ENCODE results near the gene NRN1.
"Not testable (repeated sequence)": the region's sequence is repeated elsewhere in the genome, so short reads cannot be mapped to it uniquely, and the experiment has no call there.

The NRN1 gene

DNA sequence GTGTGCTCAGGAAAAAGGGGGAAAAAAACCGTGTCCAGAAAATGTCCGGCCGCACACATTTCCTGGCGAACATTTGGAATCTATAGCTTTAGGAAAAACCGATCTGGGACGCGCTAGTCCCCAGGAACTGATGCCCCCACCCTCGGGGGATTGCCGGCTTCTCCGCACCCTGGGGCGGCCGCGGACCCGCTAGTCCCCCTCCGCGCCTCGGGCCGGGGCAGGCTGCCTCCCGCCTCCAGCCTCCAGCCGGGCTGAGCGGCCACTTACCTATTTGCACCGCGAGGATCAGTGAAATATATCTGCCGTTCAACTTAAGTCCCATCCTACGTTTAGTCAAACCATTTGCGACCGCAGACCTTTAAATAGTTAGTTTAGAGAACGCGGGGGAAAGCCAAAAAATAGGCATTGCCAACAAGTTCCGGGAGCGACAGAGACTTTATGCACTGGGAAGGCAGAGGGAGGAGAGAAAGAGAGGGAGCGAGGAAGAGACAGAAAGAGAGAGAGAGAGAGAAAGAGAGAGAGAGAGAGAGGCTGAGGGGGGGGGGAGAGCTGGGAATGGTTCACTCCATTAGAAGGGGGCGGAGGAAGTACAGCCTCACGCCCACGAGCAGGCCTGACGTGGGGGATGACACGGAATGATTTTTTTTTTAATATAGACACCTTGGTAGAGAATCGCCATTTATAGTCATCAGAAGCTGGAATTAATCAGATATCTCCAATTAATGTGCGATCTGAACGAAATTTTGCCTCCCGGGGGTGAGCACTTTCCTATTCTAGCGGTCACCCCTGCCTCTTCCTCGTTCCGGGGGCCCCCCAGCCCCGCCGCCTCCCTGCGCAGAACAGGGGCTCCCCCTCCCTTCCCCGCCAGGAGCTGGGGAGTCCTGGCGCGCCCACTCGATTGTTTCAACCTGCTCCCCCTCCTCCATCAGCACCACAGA, at the start of gene NRN1:
NRN1 (minus strand) TSS at position 498 of the 938 bp plus-strand sequence; CDS start at position 322, 176 bp downstream.
- peak within 1 kb of the TSS; percentile 92 for H3K27ac Mint-ChIP-seq
- H3K4me3 Mint-ChIP-seq = peak within 1 kb of the TSS; percentile 76
- ATAC-seq = no peak
- H3K9me3 Mint-ChIP-seq = peaks cover 2% of the 10 kb centered on the region
- H3K36me3 Mint-ChIP-seq = peaks cover 54% of the 10 kb centered on the region
- peaks cover 63% of the 10 kb centered on the region for H3K4me1 Mint-ChIP-seq
- DNase-seq (ENCODE audit: low spot score in 2 of 2) = no peak

DNA sequence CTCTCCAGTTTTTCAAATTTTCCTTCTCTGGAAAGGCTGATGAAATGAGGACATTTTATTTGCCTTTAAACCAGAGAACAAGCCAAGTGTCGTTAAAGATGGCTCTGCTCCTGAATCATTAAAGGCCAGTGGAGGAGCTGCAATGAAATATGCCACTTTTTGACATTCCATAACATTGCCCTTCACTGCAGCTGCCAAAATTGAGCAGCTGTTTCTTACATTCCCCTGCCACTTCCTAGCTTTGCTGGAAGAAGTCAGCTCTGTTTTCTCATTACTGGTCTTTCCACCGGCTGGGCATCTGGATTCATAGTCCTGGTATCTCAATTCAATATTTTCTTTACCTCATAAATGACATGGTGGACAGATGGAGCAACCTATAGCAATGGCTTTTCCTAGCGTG, 45.5 kb upstream of the NRN1 start:
- no peak overlapping the region for H3K4me3 Mint-ChIP-seq
- no peak for ATAC-seq

DNA sequence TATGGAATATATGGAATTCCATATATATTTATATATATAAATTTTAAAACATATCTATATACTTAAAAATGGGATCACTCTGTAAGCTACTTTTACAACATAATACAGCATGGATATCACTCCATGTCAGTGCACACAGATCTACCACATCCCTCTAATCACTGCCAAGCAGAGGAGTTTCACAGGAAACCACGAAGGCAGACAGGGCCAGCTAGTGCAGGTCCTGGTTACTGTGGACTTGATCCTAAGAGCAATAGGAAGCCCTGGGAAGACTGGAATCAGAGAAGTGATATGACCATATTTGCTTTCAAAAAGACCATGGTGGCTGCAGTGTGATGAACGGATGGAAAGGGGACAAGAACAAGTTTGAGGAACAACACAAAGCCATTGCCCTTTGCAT, 40.0 kb upstream of the NRN1 start:
- no peak for DNase-seq (ENCODE audit: low spot score in 2 of 2)

More for the DNA sequence above, 45.5 kb upstream of the NRN1 start:
- DNase-seq (ENCODE audit: low spot score in 2 of 2) = no peak
- H3K4me1 Mint-ChIP-seq = no peaks in the 10 kb centered on the region
- no peaks in the 10 kb centered on the region for H3K9me3 Mint-ChIP-seq
- no peaks in the 10 kb centered on the region for H3K36me3 Mint-ChIP-seq
- H3K27ac Mint-ChIP-seq = no peak overlapping the region

DNA sequence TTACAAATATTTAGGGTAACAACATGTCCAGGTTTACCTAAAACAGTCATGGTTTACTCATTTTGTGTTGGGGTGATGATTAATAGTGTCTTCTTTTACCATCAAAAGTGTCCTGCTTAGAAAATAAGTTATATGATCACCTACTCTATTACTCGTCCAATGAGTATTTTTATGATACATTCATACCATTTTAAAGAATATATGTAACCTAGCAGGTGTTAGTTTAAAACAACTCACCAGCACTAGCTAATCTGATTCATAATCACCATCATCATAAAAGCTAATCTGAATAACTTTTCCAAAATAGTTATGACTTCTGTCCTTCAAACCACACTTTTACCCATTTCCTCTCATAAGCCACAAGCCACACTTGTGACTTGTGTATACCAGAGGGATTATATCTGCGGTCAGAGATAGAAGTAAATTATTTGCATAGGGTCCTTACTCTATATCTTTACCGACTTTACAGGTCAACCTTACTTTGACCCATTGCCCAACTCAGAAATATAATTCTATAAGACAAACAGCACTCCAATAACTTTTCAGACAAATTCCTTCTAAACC, 33.3 kb upstream of the NRN1 start:
- H3K27ac Mint-ChIP-seq = no peak overlapping the region
- peaks cover 7% of the 10 kb centered on the region for H3K4me1 Mint-ChIP-seq
- peak; percentile 73 for ATAC-seq
- no peak overlapping the region for H3K4me3 Mint-ChIP-seq
- no peak for DNase-seq (ENCODE audit: low spot score in 2 of 2)
- no peaks in the 10 kb centered on the region for H3K9me3 Mint-ChIP-seq
- H3K36me3 Mint-ChIP-seq = no peaks in the 10 kb centered on the region

More for the DNA sequence above, 40.0 kb upstream of the NRN1 start:
- Mint-ChIP-seq H3K27ac (no peak overlapping the region), H3K4me1 (no peaks in the 10 kb centered on the region), H3K4me3 (no peak overlapping the region), H3K9me3 (no peaks in the 10 kb centered on the region), H3K36me3 (no peaks in the 10 kb centered on the region)
- ATAC-seq = no peak

DNA sequence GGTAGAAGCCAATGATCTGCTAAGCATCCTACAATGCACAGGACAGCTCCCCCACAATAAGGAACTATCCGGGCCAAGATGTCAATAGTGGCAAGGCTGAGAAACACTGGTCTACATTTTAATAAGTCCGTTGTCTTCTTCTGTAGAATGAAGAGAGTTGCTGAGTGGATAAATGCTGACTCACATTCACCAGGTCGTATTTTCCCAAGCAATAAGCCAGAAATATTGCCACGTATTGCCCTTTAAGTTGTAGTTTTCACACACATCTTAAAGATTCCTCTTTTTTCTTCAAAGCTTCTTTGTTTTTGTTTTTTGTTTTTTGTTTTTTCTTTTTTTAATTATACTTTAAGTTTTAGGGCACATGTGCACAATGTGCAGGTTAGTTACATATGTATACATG, 30.5 kb upstream of the NRN1 start:
- H3K27ac Mint-ChIP-seq = no peak overlapping the region
- ATAC-seq = no peak
- H3K4me1 Mint-ChIP-seq = peaks cover 7% of the 10 kb centered on the region
- no peak for DNase-seq (ENCODE audit: low spot score in 2 of 2)
- H3K36me3 Mint-ChIP-seq = no peaks in the 10 kb centered on the region
- H3K9me3 Mint-ChIP-seq = no peaks in the 10 kb centered on the region
- no peak overlapping the region for H3K4me3 Mint-ChIP-seq

GRCh38 chr6:6033858-6034257, 27.1 kb upstream of the NRN1 start:
- Mint-ChIP-seq H3K9me3 (no peaks in the 10 kb centered on the region), H3K4me3 (no peak overlapping the region), H3K36me3 (no peaks in the 10 kb centered on the region), H3K27ac (no peak overlapping the region), H3K4me1 (peaks cover 4% of the 10 kb centered on the region)
- DNase-seq (ENCODE audit: low spot score in 2 of 2) = no peak
- no peak for ATAC-seq

DNA sequence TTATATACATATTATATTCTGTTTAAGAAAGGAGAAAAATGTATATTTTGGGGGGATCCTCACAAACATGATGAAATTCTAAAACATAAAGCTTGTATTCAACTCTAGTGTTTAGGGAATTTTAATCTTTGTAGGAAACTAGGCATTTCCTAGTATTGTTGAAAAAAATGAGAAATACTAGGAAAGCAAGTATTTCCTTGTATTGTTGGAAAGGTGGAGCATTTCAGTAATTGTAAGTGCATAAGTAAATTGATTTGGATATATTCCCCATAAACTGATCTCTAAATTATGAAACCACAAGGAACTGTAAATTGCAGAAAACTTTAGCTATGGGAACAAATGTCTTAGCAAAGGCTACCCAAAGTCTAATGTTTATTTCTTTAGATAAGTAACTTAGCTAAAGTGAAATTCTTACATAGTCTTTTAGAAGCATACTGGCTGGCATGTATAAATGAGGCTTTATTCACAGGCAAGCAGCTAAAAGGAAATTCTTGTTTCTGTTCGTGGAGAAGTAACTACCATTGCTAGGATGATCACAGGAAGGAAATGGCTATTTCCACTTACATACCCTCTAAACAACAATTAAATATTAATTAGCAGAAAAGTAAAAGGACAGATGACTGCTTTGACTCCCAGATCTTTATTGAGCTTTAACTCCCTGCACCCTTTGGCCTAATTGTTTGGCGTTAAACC, 19.9 kb upstream of the NRN1 start:
- DNase-seq (ENCODE audit: low spot score in 2 of 2) (no peak), ATAC-seq (no peak)
- Mint-ChIP-seq H3K4me1 (peaks cover 4% of the 10 kb centered on the region), H3K27ac (no peak overlapping the region), H3K9me3 (no peaks in the 10 kb centered on the region), H3K4me3 (no peak overlapping the region), H3K36me3 (no peaks in the 10 kb centered on the region)

- no peak overlapping the region for H3K4me3 Mint-ChIP-seq
These were observed 19.0 kb upstream of the NRN1 start for GRCh38 chr6:6025736-6026135.

GRCh38 chr6:6024220-6024619, 17.5 kb upstream of the NRN1 start:
- Mint-ChIP-seq H3K27ac (no peak overlapping the region), H3K4me3 (no peak overlapping the region), H3K9me3 (no peaks in the 10 kb centered on the region), H3K36me3 (no peaks in the 10 kb centered on the region), H3K4me1 (no peaks in the 10 kb centered on the region)
- no peak for DNase-seq (ENCODE audit: low spot score in 2 of 2)
- no peak for ATAC-seq

More at GRCh38 chr6:6025736-6026135, 19.0 kb upstream of the NRN1 start:
- no peak overlapping the region for H3K27ac Mint-ChIP-seq
- no peaks in the 10 kb centered on the region for H3K9me3 Mint-ChIP-seq
- H3K4me1 Mint-ChIP-seq = peaks cover 4% of the 10 kb centered on the region
- ATAC-seq (no peak), DNase-seq (ENCODE audit: low spot score in 2 of 2) (no peak)
- H3K36me3 Mint-ChIP-seq = no peaks in the 10 kb centered on the region

- H3K27ac Mint-ChIP-seq; H3K36me3 Mint-ChIP-seq; H3K9me3 Mint-ChIP-seq; ATAC-seq; DNase-seq (ENCODE audit: low spot score in 2 of 2); H3K4me3 Mint-ChIP-seq; H3K4me1 Mint-ChIP-seq: not testable (repeated sequence)
These were observed 16.1 kb upstream of the NRN1 start for GRCh38 chr6:6022841-6023240.

- Mint-ChIP-seq H3K9me3 (peaks cover 2% of the 10 kb centered on the region), H3K27ac (peak overlapping the region; percentile 92), H3K4me1 (peaks cover 52% of the 10 kb centered on the region), H3K4me3 (peak overlapping the region; percentile 76), H3K36me3 (peaks cover 46% of the 10 kb centered on the region)
- DNase-seq (ENCODE audit: low spot score in 2 of 2) (peak in 1 of 2 donors; percentile 62), ATAC-seq (peak; percentile 81)
These were observed 2.1 kb upstream of the NRN1 start for GRCh38 chr6:6008648-6009421.

GRCh38 chr6:6008089-6008647, 1.4 kb upstream of the NRN1 start:
- peaks cover 48% of the 10 kb centered on the region for H3K36me3 Mint-ChIP-seq
- H3K4me1 Mint-ChIP-seq = peaks cover 55% of the 10 kb centered on the region
- peak overlapping the region; percentile 76 for H3K4me3 Mint-ChIP-seq
- ATAC-seq (peak; percentile 27), DNase-seq (ENCODE audit: low spot score in 2 of 2) (no peak)
- H3K27ac Mint-ChIP-seq = peak overlapping the region; percentile 92
- peaks cover 2% of the 10 kb centered on the region for H3K9me3 Mint-ChIP-seq

DNA sequence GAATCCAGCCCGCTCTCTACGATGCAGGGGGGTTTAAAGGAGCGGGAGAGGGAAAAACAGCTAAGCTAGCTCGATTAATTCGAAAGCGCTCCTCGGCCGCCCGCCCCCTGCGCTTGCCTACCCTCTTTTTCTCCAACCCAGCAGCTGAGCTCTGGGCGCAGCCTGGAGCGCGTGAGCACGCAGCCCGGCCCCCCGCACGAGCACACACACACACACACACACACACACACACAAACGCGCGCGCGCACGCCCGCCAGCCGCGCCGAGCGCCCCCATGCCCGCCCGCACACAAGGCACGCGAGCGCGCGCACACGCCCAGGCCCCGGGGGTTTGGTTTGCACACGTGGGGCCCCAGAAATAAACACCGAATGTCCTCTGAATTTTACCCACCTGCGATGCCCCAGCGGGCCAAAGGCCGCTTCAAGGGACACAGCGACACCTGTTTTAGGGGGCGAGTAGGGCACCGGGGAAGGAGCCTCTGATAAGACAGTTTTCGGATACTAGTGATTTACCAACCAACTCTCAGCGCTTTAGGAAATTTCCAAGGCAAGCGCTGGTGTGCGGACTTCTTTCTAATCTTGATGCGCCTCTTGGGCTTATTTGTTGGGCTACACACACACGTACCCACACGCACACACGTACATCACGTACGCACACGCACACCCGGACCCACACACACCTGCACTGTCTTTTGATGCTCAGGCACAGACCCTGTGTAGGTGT, 802 bp upstream of the NRN1 start:
- H3K4me1 Mint-ChIP-seq = peaks cover 61% of the 10 kb centered on the region
- H3K27ac Mint-ChIP-seq = peak overlapping the region; percentile 92
- peak; percentile 52 for ATAC-seq
- H3K4me3 Mint-ChIP-seq = peak overlapping the region; percentile 76
- H3K36me3 Mint-ChIP-seq = peaks cover 54% of the 10 kb centered on the region
- peak in 1 of 2 donors; percentile 51 for DNase-seq (ENCODE audit: low spot score in 2 of 2)
- peaks cover 2% of the 10 kb centered on the region for H3K9me3 Mint-ChIP-seq

DNA sequence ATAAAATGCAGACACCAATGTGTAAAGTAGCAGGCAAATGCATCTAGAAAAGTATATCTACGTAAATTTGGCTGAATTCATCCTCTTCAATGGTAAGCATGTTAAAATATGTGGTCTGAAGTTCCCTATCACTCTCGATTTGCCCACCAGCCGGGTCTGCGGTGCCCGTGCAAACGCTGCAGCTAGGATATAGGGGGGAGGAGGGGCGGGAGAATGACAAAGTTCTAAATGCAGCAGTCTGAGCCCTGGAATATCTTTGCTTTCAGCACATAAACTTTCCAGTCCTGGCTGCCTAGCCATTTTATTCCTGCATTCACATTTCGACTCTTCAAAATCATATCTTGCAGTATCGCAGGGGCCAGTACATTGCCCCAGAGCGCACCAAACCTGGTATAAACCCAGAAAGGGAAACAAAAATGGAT, 708 bp downstream of the NRN1 start:
- Mint-ChIP-seq H3K9me3 (peaks cover 2% of the 10 kb centered on the region), H3K4me3 (peak overlapping the region; percentile 76), H3K36me3 (peaks cover 54% of the 10 kb centered on the region), H3K27ac (no peak overlapping the region), H3K4me1 (peaks cover 63% of the 10 kb centered on the region)
- ATAC-seq (no peak), DNase-seq (ENCODE audit: low spot score in 2 of 2) (no peak)
